Umbilical cord (tissue), 2 donors: ENCODE measurements around the gene DAZAP1. TPM values are rescaled to one million over a fixed set of nuclear protein-coding genes. Genes with fewer than 3 reads are reported as not detected.
"Not testable (repeated sequence)": the region's sequence is repeated elsewhere in the genome, so short reads cannot be mapped to it uniquely, and the experiment has no call there.

Experiments
- DNase-seq: peaks from one replicate; pipeline ENCODE4 v3.0.0-alpha.2; 2015; ENCODE audit warnings: low spot score
- total RNA-seq: library from RNA; depleted of rRNA; stranded (reverse); fragments of >200 nt; gene quantifications from one replicate; pipeline ENCODE4 v1.2.3, GENCODE V29; 2014; ENCODE audit warnings: low replicate concordance; ENCODE audit not compliant: insufficient read depth

DAZAP1 gene
- total RNA-seq, 1 donor from 2014 or later, result 30.8 TPM

DNA sequence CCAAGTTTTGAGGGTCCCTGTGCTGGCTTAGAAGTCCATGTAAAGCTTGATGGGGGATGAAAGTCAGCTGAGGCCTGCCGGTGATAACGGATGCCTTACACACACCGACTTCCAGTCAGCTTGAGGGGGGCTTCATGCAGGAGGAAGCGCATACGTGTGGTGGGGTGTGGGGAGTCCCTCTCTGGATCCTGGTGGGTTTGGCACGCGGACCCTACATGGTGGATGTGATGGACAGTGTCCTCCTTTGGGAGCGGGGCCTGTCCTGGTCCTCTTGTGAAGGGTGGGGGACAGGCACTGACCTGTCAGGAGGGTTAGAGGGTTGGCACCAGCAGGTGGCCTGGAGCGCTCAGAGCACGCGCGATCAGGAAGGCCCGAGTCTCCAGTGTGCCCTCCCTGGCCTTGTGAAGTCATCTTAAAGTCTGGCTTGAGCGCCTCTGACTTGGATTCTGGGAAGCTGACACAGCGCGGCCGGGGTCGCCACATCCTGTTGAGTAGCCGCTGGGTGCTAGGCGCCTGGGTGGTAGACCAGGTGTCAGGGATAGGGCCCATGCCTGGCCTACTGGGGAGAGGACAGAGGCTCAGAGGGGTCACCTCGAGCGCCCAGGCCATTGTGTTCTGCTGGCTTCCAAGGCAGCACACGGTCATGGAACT is 2.9 kb downstream of the DAZAP1 start:
- DNase-seq, result no peak

GRCh38 chr19:1410789-1411188 is 3.4 kb downstream of the DAZAP1 start:
- no peak for DNase-seq

- DNase-seq, result no peak
Observed at GRCh38 chr19:1411255-1412191, 4.1 kb downstream of the DAZAP1 start.

DNA sequence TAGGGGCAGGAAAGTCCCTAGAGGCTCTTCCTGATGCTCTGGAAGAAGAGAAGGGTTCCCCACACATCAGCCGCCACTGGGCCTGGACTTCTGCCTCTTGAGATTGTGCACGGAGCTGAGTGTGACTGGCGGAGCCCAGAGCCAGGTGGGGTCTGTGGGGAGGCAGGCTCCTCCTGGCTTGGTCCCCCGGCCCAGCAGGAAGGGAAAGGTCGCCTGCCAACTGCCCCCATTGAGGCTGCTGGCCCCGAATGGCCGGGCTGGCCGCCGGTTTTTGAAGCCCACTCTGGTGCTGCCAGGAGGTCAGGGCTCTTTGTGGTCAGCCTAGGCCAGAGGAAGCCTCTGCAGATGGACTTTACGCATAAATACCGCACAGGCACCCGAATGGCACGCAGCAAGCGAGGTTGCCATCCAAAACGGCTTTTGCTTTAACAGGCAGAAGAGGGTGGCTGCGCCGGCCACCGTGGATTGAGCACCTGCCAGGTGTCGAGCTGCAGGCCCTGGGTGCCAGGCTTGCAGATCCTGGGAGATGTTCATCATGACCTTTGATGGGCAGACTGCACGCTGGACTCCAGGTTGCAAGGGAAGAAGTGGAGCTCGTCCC is 5.0 kb downstream of the DAZAP1 start:
- no peak for DNase-seq

DNA sequence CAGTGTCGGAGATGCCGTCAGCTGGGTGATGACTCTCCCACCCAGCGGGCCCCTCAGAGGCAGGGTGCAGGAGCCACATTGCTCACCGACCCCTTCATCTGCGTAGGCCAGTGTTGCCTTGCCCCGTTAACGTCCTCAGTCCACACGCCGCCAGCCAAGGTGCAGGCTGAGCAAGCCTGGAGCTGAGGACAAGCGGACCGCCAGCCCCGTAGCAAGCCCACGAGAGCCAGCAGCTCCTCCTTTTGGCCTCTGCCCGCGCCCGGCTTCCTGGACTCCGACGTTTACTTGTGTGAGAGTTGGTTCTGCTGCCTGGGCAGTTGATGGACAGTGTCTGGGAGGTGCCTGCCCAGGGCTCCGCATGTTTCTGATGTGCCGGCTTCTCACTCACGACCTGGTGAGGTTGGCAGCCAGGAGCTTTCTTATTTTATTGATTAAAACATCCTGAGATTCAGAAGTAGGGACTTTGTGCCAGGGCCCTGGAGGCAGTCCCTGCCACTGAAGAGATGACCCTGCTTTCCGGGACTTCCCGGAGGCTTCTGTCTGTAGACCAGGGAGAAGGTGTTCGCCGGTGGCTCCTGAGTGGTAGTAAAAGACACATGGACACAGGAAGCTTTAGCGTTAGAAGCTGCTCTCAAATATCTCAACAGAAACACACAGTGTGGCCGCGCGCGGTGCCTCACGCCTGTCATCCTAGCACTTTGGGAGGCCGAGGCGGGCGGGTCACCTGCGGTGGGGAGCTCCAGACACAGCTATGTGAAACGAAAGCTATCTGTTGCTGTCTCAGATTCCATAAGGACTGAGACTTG is 5.8 kb downstream of the DAZAP1 start:
- no peak for DNase-seq

- DNase-seq, result no peak
Observed at GRCh38 chr19:1416014-1416841, 8.8 kb downstream of the DAZAP1 start.

GRCh38 chr19:1417145-1417544 is 9.8 kb downstream of the DAZAP1 start:
- DNase-seq, result no peak

DNA sequence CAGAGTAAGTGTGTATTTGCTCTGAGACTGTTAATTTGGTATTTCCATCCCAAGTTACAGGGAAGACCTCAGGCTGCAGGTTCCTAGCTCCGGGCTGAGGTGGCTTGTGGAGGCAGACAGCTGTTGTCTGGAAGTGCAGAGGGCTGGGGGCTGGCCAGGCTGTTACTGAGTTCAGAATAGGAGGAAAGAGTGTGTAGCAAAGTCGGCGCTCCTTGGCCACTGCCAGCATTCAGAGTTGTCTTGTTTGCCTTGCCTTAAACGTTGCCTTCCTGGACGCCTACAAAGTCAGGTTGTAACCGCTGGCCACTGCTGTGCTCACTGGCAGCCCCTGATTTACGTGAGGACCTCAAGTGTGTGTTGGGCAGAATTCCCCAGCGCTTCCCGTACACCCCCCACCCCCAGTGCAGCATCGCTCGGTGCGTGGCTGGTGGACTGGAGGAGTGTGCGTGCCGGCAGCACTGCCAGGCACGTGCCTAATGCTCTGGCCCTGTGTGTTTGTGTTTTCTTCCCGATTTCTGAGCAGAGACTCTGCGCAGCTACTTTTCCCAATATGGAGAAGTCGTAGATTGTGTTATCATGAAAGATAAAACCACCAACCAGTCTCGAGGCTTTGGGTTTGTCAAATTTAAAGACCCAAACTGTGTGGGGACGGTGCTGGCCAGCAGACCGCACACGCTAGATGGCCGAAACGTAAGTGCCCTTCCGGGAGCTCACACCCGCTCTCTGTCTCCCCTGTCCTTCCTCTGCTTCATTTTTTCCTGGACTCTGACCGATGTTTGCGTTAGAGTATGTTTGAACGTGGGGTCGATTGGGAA is 10.5 kb downstream of the DAZAP1 start:
- no peak for DNase-seq

GRCh38 chr19:1418496-1418775 is 11.1 kb downstream of the DAZAP1 start:
- no peak for DNase-seq

DNA sequence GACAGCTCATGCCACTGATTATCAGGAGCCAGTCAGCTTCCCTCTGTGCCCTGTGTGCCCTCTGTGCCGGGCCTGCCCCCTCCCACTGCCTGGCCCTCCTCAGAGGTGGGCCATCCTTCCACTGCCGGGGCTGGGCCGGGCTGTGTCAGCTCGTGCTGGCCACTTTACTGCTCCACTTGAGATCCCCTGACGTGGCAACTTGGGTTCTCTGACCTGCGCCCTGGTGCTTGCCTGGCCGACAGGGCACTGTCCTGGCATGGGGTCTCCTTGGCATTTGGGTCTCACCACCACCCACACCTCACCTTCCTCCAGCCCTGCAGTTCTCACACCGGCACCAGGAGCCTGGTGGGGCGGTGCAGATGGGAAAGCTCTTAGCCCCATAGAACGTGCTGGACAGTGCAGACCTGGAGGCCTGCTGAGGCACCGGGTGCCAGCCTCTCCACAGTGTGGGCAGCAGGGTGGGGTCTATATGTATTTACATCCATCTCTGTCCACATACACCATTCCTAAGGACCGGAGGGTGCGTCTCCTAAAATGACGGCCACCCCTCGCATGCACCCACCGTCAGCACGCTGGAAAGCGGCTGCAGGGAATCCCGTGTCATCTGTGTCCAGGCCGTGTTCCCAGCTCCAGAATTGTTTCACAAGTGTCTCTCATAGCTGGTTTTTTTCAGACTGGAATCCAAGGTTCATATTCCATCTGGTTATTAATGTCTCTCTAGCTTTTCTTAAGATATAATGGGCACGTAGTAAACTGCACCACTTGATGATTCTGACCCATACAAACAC is 11.8 kb downstream of the DAZAP1 start:
- DNase-seq, result no peak

- DNase-seq, result not testable (repeated sequence)
Observed at GRCh38 chr19:1420085-1420484, 12.7 kb downstream of the DAZAP1 start.

DNA sequence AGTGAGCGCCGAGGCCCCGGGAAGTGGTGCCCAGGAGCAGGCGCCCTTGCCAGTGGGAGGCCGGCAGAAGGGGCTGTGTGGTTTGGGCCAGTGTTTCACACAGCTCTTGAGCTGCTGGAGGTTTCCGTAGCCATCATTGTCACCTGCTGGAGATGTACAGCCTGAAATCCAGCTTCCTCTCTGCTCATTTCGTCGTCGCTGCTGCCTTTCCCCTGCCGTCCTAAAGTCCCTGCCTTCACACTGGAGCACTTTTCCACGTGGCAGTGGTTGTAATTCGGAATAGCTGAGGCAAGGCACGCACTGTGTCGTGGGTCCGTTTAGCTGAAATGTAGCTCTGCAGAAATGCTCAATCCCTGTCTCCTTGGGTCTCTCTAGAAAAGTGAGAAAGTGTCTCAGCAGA is 13.2 kb downstream of the DAZAP1 start:
- DNase-seq, result no peak

DNA sequence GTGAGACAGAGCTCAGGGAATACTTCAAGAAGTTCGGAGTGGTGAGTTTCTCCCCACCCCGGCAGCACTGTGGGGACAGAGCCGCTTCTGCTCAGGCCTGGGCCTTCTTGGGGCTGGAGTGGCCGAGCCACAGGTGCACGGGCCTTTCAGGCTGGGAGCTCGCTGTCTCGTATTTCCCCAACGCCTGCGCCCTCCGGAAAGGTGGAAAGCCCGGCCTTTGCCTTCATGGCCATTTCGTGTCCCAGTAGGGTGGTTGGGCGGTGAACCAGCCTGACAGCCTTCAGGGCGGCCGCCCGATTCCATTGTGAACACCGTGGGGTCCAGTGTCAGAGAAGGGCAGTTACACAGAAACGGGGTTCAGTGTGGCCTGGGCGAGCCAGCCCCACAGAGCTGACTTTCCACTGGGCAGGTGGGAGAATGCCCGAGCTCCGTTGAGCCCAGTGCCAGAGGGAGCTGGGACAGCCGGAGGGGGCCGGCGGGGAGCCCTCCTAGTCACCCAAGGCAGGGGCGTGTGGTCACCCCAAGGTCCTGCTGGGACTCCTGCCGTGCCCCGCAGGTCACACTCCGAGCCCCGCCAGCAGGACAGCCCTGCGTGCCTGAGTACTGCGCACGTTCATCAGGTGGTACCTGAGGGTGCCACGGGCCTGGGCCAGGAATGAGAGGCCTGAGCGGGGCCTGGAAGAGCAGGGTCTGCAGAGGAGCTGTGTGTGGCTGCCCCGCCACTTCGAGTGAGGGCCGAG is 14.0 kb downstream of the DAZAP1 start:
- DNase-seq, result no peak

DNA sequence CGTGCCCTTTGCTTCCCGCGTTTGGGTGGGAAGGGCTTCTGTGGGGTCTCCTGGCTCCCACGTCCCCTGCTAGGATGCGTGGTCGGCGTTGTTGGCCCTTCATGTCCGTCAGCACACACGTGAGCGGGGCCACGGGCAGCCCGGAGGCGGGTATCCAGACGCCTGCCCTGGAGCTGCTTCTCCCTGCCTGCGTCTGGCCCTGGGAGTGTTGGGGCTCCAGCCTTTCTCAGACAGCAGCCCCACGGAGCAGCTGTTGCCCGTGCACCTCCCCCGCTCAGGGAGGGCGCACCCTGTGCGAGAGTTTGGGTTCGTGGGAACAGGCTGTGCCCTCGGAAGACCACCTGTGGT is 14.5 kb downstream of the DAZAP1 start:
- no peak for DNase-seq

- no peak for DNase-seq
Observed at GRCh38 chr19:1422360-1422759, 15.0 kb downstream of the DAZAP1 start.

DNA sequence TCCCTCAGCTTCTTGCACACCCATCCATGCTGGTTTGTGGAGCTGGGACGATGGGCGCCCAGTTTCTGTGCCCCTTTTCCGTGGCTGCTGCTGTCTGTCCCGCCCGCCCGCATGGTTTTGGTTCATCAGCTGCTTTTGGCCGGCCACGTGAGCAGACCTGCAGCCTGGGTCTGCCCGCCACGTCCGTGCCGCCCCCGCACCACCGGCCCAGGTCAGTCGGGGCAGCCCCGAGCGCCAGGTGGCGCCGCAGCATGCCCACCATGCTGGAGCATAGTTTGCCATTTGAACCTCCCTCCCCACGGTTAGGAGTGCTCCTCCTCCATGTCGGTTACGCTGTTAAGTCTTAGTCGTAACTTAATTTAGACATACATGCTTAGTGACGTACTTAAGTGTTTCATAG is 15.6 kb downstream of the DAZAP1 start:
- no peak for DNase-seq

DNA sequence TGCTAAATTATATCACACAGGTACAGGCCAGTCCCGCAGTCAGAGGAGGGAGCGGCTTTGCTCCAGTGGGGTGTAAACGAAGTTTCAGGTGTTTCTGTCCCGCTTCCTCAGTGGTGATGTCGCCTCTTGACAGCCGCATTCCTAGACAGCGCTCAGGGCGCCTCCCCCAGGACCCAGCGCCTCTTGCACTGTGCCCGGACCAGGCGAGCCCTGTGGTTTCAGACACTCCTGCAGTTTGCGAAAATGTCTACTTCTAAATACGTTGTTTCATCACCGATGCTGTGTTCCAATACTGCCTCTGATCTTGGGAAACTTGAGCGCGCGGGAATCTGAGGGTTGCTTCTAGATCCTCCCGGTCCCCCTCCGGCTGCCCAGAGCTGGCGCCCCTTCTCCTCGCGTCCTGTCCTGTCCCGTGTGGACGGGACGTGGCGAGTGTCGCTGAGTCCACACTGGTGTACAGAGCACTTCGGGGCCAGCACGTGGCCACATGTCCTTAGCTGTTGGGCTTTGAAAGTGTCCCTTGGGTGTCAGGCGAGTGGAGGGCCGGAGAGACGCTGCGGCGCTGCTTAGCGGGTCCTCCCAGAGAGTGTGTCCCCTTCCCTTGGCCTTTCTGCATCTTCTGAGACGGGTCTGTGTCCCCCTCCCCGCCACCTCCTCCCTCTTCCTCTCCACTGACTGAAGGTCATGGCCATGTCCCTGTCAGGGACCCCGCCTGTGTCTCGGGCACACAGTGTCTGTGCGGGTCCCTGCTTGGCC is 16.2 kb downstream of the DAZAP1 start:
- no peak for DNase-seq
